ENCODE data around the gene TENT4A.
A peak's percentile ranks its signal among the peaks of the same experiment; 100 is the strongest.

Gene TENT4A

DNA sequence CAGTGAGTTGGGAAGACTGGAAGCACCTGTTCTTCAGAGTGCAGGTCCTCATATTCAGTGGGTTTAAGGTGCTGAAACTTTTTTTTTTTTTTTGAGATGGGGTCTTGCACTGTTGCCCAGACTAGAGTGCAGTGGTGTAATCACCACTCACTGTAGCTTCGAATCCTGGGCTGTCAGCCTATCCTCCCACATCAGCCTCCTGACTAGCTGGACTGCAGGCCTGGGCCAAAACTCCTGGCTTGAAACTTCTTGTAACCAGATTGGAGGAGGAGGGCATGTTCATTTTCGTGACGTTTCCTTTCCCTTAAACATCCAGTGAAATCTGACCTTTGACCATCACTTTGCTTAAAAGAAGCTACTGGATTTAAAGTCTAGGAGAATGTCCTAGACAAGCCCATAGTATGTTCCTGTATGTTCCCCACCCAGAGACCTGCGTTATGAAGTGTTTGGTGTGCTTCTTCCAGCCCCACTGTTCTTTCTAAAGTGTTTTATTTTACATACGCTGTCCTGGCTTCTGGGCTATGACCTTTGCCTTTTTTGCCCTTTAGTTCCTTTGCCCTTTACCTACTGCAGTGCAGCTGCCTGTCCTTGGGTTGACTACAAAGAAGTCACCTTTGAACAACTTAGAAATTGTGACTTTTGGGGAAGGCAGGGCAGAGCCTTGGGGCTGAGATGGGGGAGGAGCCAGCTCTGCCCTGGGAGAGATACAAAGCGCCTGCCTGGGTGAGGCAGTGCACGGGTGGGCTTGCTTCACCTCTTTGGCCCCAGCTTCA is 18.4 kb downstream of the TENT4A start:
- no peak for FAIRE-seq
- no peak for DNase-seq (ENCODE audit: low spot score)

DNA sequence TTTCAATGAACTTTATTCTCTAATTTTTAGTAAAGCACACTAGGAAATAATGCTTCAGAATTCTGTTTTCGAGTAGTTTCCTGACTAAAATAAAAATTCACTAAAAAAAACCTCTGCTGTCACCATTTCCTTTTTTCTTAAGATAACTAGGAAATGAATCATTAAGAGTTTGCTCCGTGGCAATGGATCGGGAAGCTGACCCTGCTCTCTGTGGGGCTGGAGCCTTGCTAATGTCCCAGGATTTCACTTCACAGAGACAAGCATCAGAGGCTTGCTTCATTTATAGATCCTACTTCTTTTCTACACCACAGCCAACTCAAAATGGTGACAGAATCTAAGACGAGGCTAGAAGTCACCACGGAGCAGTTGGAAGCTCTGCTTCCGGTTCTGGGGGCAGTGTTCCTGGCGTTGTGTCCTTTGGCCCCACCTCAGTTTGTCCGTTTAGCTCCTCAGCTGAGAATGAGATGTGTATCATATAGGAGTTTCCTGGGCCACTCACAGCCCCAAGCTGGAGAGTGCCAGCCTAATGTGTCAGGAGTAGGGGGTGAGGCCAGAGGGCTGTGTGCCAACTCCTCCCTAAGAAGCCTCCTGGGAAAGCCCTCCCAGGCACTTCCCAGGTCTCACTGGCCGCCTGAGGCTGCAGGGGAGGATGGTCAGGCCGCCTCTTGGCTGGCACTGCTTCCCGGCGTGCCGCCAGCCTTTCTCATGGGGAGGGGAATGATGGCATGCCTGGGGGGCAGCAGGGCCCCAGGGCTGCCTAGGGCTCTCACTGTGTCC is 19.6 kb downstream of the TENT4A start:
- FAIRE-seq (no peak), DNase-seq (ENCODE audit: low spot score) (peak; percentile 33)

DNA sequence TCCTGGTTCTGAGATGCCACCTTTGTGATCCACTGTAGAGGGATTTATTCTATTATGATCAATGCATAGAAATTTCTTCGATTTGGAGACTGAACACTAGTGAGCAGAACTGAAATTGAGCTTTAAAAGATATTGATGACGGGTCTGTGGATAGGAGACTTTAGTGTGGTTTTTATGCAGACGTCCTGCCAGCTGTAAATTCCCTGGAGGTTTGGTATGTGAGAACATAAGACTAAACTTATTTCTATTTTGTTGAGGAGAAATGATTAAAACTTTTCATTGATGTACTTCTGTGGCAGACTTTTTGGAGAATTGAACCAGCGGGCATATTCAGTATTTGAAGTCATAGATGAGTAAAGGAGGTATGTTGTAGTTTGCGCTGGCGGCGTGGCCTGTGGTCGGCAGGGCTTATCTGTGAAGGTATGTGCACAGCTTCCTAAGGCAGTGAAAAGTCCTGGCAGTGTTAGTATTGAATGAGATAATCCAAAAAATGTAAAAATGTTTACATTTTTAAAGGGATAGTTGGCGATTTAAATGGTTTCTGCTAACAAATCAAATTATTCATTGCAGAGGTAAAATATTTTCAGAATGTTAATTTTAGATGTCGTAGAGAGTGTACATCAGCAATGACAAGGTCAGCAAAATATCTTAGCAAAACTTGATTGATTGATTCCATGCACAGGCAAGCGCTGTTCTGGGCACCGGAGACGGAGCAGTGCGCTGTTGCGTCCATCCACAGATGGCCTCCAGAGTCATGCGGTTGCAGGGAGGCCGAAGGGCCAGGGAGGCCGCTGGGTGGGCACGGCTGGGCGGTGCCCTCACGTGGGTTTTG is 20.4 kb downstream of the TENT4A start:
- FAIRE-seq = no peak
- DNase-seq (ENCODE audit: low spot score) = no peak

DNA sequence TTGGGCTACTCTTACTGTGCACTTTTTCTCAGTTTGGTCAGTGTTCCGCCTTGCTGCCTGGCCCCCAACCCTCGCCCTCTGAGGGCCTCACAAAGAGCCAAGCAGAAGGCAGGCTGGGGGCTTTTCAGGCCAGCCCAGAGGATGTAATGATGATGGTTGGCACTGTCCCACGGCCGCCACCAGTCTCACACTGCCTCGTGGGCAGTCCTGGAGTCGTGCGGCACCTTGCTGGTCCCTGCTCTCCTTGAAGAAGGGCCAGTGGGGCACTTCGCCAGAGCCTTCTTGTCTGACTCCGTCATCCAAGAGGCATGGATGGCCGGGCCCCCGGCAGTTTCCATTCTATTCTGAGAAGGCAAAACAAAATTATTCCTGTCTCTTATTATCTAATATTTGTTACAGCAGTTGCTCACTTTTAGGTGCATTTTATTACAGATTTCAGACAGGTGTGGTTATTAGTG is 21.0 kb downstream of the TENT4A start:
- FAIRE-seq (no peak), DNase-seq (ENCODE audit: low spot score) (no peak)

- no peak for DNase-seq (ENCODE audit: low spot score)
- FAIRE-seq = no peak
Measured at GRCh38 chr5:6734781-6735180, 21.5 kb downstream of the TENT4A start.

DNA sequence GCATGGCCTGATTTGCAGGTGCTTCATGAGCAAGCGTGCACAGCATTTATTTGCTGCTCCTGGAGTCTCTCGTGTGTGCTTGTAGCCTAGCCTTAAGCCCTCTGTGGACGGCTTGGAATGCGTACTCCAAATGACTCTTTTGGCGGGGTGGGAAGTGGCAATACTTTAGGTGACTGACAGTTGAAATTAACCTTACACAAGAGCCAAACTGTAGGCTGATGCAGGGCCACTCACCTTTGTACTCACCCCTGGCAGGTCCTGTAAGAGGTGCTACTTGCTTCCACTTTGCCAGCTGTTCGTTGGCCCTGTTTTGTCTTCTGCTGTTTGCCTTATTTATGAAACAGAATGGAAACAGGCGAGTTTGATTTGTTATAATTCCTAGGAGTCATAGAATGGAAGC is 22.9 kb downstream of the TENT4A start:
- no peak for DNase-seq (ENCODE audit: low spot score)
- no peak for FAIRE-seq

- DNase-seq (ENCODE audit: low spot score) = no peak
- FAIRE-seq = no peak
Measured at GRCh38 chr5:6736524-6737042, 23.4 kb downstream of the TENT4A start.

GRCh38 chr5:6737043-6737941 is 24.1 kb downstream of the TENT4A start:
- no peak for FAIRE-seq
- no peak for DNase-seq (ENCODE audit: low spot score)

- DNase-seq (ENCODE audit: low spot score) (no peak), FAIRE-seq (no peak)
Measured at GRCh38 chr5:6739603-6740002, 26.4 kb downstream of the TENT4A start.

DNA sequence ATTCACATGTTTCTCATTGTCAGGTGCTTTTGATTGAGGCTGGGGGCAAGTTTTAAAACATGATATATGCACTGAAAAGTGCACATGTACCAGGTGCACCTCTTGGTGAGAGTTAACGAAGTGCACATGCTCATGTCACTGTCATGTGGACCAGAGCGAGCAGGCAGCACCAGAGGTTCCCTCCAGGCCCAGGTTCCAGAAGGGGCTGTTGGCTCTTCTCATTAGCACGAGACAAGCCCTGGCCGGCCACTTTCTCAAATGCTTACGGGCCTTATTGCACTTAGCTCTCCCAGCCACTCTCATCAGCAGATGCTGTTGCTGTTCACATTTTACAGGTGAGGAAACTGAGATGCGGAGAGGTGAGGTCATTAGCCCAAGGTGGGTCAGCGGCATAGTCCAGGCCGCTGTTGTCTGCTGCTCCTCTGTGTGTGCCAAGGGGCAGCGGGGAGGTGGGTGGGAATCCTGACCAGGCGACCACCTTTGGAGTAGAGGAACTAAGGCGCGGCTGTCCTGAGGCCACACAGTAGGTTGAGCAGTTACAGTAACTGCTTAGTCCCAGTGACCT is 27.4 kb downstream of the TENT4A start:
- FAIRE-seq (no peak), DNase-seq (ENCODE audit: low spot score) (no peak)

GRCh38 chr5:6742081-6742758 is 29.0 kb downstream of the TENT4A start:
- no peak for FAIRE-seq
- DNase-seq (ENCODE audit: low spot score) = no peak

DNA sequence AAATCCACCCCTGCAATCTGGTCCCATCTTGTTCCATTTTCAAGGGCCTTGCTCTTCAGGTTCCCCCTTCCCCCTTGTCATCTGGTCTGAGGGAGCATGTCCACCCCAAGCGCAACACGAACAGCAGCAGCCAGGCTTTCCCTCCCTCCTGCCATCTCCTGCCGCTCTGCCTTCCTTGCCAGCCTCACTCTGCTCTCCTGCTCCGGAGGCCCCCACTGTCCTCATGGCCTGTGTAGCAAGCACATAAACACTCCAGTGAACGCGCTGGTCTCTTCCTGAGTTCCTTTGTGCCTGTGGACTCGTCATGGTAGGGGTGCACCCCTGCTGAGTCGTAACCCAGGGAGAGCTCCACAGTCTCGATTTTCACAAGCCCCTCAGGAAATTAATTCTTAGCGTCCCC is 29.9 kb downstream of the TENT4A start:
- FAIRE-seq (no peak), DNase-seq (ENCODE audit: low spot score) (no peak)

GRCh38 chr5:6744841-6745705 is 31.8 kb downstream of the TENT4A start:
- FAIRE-seq (no peak), DNase-seq (ENCODE audit: low spot score) (no peak)

- FAIRE-seq = no peak
- DNase-seq (ENCODE audit: low spot score) = peak; percentile 35
Measured at GRCh38 chr5:6745706-6746222, 32.5 kb downstream of the TENT4A start.

GRCh38 chr5:6746244-6746643 is 33.0 kb downstream of the TENT4A start:
- DNase-seq (ENCODE audit: low spot score) (no peak), FAIRE-seq (no peak)

GRCh38 chr5:6747103-6747502 is 33.9 kb downstream of the TENT4A start:
- FAIRE-seq = no peak
- DNase-seq (ENCODE audit: low spot score) = no peak

DNA sequence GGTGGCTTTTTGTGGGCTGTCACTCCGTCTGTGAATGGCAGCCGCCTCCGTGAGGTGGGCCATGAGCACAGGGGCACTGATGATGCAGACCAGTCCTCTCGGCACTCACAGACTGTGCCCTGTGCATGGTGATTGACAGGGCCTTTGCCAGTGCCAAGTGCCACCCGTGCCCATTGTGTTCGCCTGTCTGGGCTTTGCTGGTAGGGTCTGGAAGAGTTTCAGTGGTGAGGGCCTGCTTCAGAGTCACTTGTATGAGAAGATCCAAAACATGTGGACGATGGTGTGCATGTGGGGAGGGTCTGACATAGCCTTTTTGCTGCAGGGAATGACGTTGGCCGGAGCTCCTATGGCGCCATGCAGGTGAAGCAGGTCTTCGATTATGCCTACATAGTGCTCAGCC is 34.9 kb downstream of the TENT4A start:
- FAIRE-seq (no peak), DNase-seq (ENCODE audit: low spot score) (no peak)

GRCh38 chr5:6749026-6749716 is 35.9 kb downstream of the TENT4A start:
- DNase-seq (ENCODE audit: low spot score) (no peak), FAIRE-seq (no peak)

Measured in urothelium cell line (cell line).